HepG2 (cell line): ENCODE data around the gene CCDC6. TPM values are rescaled to one million over a fixed set of nuclear protein-coding genes. Genes with fewer than 3 reads are reported as not detected.

Experiments used
- ATAC-seq: fragments of 200-7000 bp; cut with Tn5 transposase; 3 replicates; pipeline ENCODE4 v1.9.1; 2020; ENCODE audit warnings: mild to moderate bottlenecking, moderate library complexity
- BruUV-seq: library from RNA; stranded (reverse); fragments of 400-500 nt; replicated peaks from 2 replicates; lab custom pipeline; 2021; lab: Mats Ljungman, UMichigan
- CTCF ChIA-PET: fragments of 300-600 bp; formaldehyde crosslinking; extraction: SDS; loops from one replicate; lab custom pipeline; 2021; ENCODE audit warnings: low total read pairs, inconsistent platforms, low intra/inter-chr PET ratio; lab: Yijun Ruan, JAX
- POLR2A ChIA-PET: fragments of 350-600 bp; sonication (Branson Sonifier 250); formaldehyde crosslinking; loops from one replicate; lab custom pipeline; 2020; ENCODE audit warnings: antibody characterized with exemption, inconsistent platforms; lab: Yijun Ruan, JAX
- DNase-seq: peaks from one replicate; pipeline ENCODE4 v3.0.0-alpha.2; 2015; ENCODE audit warnings: low spot score
- FAIRE-seq: peaks from 3 replicates; lab custom pipeline; 2011; peaks lifted over from hg19 to GRCh38; lab: Jason Lieb, UNC
- H2AFZ ChIP-seq: one replicate; pipeline ENCODE4 v1.6.1; 2011; ENCODE audit warnings: low read length, inconsistent platforms
- H3K27ac ChIP-seq: fragments of 300-600 bp; 3 replicates; pipeline ENCODE4 v1.8.0; 2011; ENCODE audit warnings: mixed run types, mild to moderate bottlenecking, mixed read lengths, low read length, inconsistent platforms; ENCODE audit not compliant: insufficient read depth; ENCODE audit errors: extremely low read length
- H3K27me3 ChIP-seq, 2 experiments: fragments of 200-600 bp in 1 of 2; 2 replicates in 1 of 2; 3 replicates in 1 of 2; pipeline versions ENCODE4 v1.6.0 to v1.8.0; 2011; ENCODE audit warnings: low read length in 2 of 2, mild to moderate bottlenecking in 2 of 2, moderate library complexity in 2 of 2, inconsistent platforms in 1 of 2; ENCODE audit not compliant: insufficient read depth in 2 of 2, control insufficient read depth in 1 of 2
- H3K36me3 ChIP-seq, 2 experiments: fragments of 200-600 bp in 1 of 2; replicated peaks in 1 of 2; 2 replicates in 1 of 2; 3 replicates in 1 of 2; pipeline versions ENCODE4 v1.5.1 to v1.8.0; 2011; ENCODE audit warnings: low read length in 2 of 2, inconsistent platforms in 1 of 2; ENCODE audit not compliant: insufficient read depth in 2 of 2, control insufficient read depth in 1 of 2
- H3K4me1 ChIP-seq: 2 replicates; pipeline ENCODE4 v1.5.1; 2012; ENCODE audit warnings: low read length, inconsistent platforms; ENCODE audit not compliant: insufficient read depth
- H3K4me2 ChIP-seq: 2 replicates; pipeline ENCODE4 v1.6.0; 2011; ENCODE audit warnings: low read depth, low read length, inconsistent platforms
- H3K4me3 ChIP-seq, 3 experiments: fragments of 200-600 bp in 1 of 3; sonication (generic), shearing (Covaris generic) in 1 of 3; replicated peaks in 1 of 3; 2 replicates each; pipeline ENCODE4 v1.5.1; 2011 to 2016; ENCODE audit warnings: low read length in 3 of 3, inconsistent platforms in 2 of 3, low read depth in 2 of 3, mild to moderate bottlenecking in 2 of 3, control low read depth in 1 of 3, mixed read lengths in 1 of 3; ENCODE audit not compliant: insufficient read depth in 1 of 3
- H3K79me2 ChIP-seq: one replicate; pipeline ENCODE4 v1.6.1; 2011; ENCODE audit warnings: low read length, inconsistent platforms; ENCODE audit not compliant: insufficient read depth
- H3K9ac ChIP-seq: 2 replicates; pipeline ENCODE4 v1.6.0; 2011; ENCODE audit warnings: mild to moderate bottlenecking, low read depth, low read length, inconsistent platforms; ENCODE audit not compliant: insufficient read depth
- H3K9me3 ChIP-seq: 2 replicates; pipeline ENCODE4 v1.5.1; 2012; ENCODE audit warnings: mild to moderate bottlenecking, low read length
- H4K20me1 ChIP-seq: 2 replicates; pipeline ENCODE4 v1.6.0; 2011; ENCODE audit warnings: inconsistent platforms, mild to moderate bottlenecking, low read length, moderate library complexity; ENCODE audit not compliant: insufficient read depth
- DR1 ChIP-seq: sonication (generic); formaldehyde crosslinking; IDR thresholded peaks from 2 replicates; pipeline ENCODE4 v1.8.0; 2021; ENCODE audit warnings: mild to moderate bottlenecking, missing genetic modification reagents, inconsistent platforms
- KMT2B ChIP-seq: IDR thresholded peaks from 2 replicates; pipeline ENCODE4 v1.6.1; 2016; ENCODE audit warnings: missing genetic modification reagents, missing compliant biosample characterization
- ZBTB14 ChIP-seq: sonication (generic); formaldehyde crosslinking; IDR thresholded peaks from 2 replicates; pipeline ENCODE4 v1.4.0; 2020; ENCODE audit warnings: missing genetic modification reagents
- ZNF788 ChIP-seq: sonication (generic); formaldehyde crosslinking; IDR thresholded peaks from 2 replicates; pipeline ENCODE4 v1.5.0; 2020; ENCODE audit warnings: mild to moderate bottlenecking, missing genetic modification reagents, borderline replicate concordance
- WGBS: methylation state at CpG from one replicate; pipeline ENCODE4 v1.1.6; 2017; ENCODE audit warnings: low lambda C conversion rate; 5-methylcytosine and 5-hydroxymethylcytosine counted together
- in situ Hi-C: cut with HindIII; loops from 2 replicates; pipeline ENCODE4 v1.10.0; 2017; ENCODE audit warnings: low pct_unique_long_range_greater_than_20kb; ENCODE audit not compliant: extremely low pct_ligation_motif_present
- intact Hi-C: fragments of 100-400 bp; cut with micrococcal nuclease; formaldehyde crosslinking; loops from one replicate; pipeline ENCODE4 v1.10.0; 2022; ENCODE audit not compliant: unreplicated experiment
- polyA plus RNA-seq, 8 experiments: library from polyadenylated mRNA; depleted of rRNA in 3 of 8; stranded (reverse) in 7 of 8; unstranded in 1 of 8; fragments of >200 nt; fragmentation: Illumina TruSeq in 4 of 8; extraction: Trizol in 4 of 8; gene quantifications; 2 replicates each; pipeline versions ENCODE4 v1.2.1 to v1.2.3, GENCODE V29; 2011 to 2016; ENCODE audit warnings: low read depth in 4 of 8, missing spikeins in 1 of 8, mixed read lengths in 1 of 8; ENCODE audit not compliant: insufficient read depth in 1 of 8
- total RNA-seq, 5 experiments: library from RNA; depleted of rRNA; stranded (reverse); fragments of >200 nt; fragmentation: Illumina TruSeq; extraction: Trizol; gene quantifications; 2 replicates each; pipeline ENCODE4 v1.2.3, GENCODE V29; 2016; ENCODE audit warnings: low read depth in 1 of 5
- TF ChIP-seq, protein P1 (sequence below): sonication (generic); formaldehyde crosslinking; IDR thresholded peaks from 2 replicates; pipeline ENCODE4 v1.5.0; 2020; ENCODE audit warnings: mild to moderate bottlenecking, missing genetic modification reagents, borderline replicate concordance

The CCDC6 gene
- total and polyA plus RNA-seq, 2 of the 13 experiments (the other 11 are each of a cell fraction or from before 2014, with no cell fraction given) = 17.9 to 18.3 TPM

GRCh38 chr10:59832506-59832905 is 73.8 kb downstream of the CCDC6 start:
- Histone ChIP-seq H2AFZ (no peak overlapping the region), H3K4me3 (no peak overlapping the region), H3K4me2 (no peak overlapping the region), H3K36me3 (peaks cover 4 to 27% of the 10 kb centered on the region in 2 experiments), H4K20me1 (no peaks in the 10 kb centered on the region; the same call in 1 of the 2 replicates), H3K9ac (no peak overlapping the region), H3K9me3 (no peaks in the 10 kb centered on the region), H3K79me2 (no peaks in the 10 kb centered on the region), H3K4me1 (no peaks in the 10 kb centered on the region), H3K27ac (no peak overlapping the region), H3K27me3 (no peaks in the 10 kb centered on the region)
- ChIA-PET CTCF (no interaction called here), POLR2A (no interaction called here)
- intact Hi-C loops = no loop called here
- BruUV-seq = no TSS peak
- FAIRE-seq (no peak), ATAC-seq (no peak), DNase-seq (no peak)
- in situ Hi-C loops = no loop called here
- WGBS = 98% methylated on average over 2 of the region's 2 CpGs
- TF ChIP-seq KMT2B (CRISPR knock-in tag) (no peak), ZNF788 (no peak), ZBTB14 (no peak)

DNA sequence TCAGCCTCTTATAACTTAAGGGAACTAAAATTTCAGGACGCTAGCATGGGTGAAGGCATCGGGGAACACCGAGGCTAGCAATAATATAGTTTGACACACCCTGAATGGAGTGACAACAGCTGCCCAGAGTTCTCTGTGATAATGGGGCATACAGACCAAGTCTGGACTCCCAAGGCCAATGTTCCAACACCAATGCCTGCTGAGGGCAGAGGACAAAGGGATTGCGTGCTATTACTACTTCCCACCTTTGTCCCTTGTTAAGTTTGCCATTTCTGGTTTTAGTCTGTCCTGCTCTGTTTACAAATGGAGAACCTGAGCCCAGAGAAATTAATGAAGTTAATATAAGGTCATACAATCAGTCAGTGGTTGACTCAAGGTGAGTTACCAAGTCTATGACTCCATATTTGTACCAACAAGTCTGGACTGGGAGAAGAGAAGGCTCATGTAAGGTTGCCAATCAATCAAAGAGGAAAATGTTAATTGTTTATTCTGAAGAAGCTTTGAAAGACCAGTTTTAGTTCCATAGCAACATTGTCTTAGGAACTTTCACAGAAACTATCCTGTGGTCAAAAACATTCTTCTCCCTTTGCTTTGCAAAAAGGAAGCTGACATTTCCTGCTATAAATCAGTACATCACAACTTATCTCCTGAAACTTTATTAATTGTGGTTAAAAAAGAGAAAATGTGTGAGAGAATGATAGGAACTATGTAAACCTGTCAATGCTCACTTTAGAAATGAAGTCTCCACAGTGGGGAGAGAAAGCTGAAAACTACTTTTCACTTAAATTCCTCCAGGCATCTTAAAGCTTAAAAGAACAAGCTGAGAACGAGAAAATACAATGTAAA is 74.5 kb downstream of the CCDC6 start:
- ChIA-PET CTCF (no interaction called here), POLR2A (no interaction called here)
- H2AFZ ChIP-seq = no peak overlapping the region
- no peak overlapping the region for H3K27ac ChIP-seq
- H3K4me1 ChIP-seq = no peaks in the 10 kb centered on the region
- H3K4me2 ChIP-seq = no peak overlapping the region
- no peak for FAIRE-seq
- DNase-seq = no peak
- H3K9me3 ChIP-seq = no peaks in the 10 kb centered on the region
- 98% methylated on average over 5 of the region's 5 CpGs for WGBS
- intact Hi-C loops = loop anchor here (1.0 to 2.0 kb wide), 2 partner anchors 201 to 216 kb away; no protein-coding TSS in a partner anchor
- H3K36me3 ChIP-seq = peaks cover 4 to 27% of the 10 kb centered on the region in 2 experiments
- no TSS peak for BruUV-seq
- H3K79me2 ChIP-seq = no peaks in the 10 kb centered on the region
- H3K9ac ChIP-seq = no peak overlapping the region
- no peaks in the 10 kb centered on the region for H3K27me3 ChIP-seq
- no peak for ATAC-seq
- in situ Hi-C loops = no loop called here
- H3K4me3 ChIP-seq = no peak overlapping the region
- H4K20me1 ChIP-seq = no peaks in the 10 kb centered on the region; the same call in 1 of the 2 replicates
- TF ChIP-seq, protein P1, sequence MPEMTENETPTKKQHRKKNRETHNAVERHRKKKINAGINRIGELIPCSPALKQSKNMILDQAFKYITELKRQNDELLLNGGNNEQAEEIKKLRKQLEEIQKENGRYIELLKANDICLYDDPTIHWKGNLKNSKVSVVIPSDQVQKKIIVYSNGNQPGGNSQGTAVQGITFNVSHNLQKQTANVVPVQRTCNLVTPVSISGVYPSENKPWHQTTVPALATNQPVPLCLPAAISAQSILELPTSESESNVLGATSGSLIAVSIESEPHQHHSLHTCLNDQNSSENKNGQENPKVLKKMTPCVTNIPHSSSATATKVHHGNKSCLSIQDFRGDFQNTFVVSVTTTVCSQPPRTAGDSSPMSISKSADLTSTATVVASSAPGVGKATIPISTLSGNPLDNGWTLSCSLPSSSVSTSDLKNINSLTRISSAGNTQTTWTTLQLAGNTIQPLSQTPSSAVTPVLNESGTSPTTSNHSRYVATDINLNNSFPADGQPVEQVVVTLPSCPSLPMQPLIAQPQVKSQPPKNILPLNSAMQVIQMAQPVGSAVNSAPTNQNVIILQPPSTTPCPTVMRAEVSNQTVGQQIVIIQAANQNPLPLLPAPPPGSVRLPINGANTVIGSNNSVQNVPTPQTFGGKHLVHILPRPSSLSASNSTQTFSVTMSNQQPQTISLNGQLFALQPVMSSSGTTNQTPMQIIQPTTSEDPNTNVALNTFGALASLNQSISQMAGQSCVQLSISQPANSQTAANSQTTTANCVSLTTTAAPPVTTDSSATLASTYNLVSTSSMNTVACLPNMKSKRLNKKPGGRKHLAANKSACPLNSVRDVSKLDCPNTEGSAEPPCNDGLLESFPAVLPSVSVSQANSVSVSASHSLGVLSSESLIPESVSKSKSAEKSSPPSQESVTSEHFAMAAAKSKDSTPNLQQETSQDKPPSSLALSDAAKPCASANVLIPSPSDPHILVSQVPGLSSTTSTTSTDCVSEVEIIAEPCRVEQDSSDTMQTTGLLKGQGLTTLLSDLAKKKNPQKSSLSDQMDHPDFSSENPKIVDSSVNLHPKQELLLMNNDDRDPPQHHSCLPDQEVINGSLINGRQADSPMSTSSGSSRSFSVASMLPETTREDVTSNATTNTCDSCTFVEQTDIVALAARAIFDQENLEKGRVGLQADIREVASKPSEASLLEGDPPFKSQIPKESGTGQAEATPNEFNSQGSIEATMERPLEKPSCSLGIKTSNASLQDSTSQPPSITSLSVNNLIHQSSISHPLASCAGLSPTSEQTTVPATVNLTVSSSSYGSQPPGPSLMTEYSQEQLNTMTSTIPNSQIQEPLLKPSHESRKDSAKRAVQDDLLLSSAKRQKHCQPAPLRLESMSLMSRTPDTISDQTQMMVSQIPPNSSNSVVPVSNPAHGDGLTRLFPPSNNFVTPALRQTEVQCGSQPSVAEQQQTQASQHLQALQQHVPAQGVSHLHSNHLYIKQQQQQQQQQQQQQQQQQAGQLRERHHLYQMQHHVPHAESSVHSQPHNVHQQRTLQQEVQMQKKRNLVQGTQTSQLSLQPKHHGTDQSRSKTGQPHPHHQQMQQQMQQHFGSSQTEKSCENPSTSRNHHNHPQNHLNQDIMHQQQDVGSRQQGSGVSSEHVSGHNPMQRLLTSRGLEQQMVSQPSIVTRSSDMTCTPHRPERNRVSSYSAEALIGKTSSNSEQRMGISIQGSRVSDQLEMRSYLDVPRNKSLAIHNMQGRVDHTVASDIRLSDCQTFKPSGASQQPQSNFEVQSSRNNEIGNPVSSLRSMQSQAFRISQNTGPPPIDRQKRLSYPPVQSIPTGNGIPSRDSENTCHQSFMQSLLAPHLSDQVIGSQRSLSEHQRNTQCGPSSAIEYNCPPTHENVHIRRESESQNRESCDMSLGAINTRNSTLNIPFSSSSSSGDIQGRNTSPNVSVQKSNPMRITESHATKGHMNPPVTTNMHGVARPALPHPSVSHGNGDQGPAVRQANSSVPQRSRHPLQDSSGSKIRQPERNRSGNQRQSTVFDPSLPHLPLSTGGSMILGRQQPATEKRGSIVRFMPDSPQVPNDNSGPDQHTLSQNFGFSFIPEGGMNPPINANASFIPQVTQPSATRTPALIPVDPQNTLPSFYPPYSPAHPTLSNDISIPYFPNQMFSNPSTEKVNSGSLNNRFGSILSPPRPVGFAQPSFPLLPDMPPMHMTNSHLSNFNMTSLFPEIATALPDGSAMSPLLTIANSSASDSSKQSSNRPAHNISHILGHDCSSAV (CRISPR knock-in tag) = no peak
- TF ChIP-seq DR1 (CRISPR knock-in tag) = no peak
